HUES48 (cell line): ENCODE results near the gene KLK1.

Experiments
- H3K27ac ChIP-seq: one replicate; pipeline ENCODE4 v1.7.0; 2013; ENCODE audit warnings: low read depth, low read length, inconsistent platforms
- H3K27me3 ChIP-seq: 2 replicates; pipeline ENCODE4 v1.6.1; 2013; ENCODE audit warnings: mild to moderate bottlenecking, low read length; ENCODE audit not compliant: control insufficient read depth, insufficient read depth
- H3K36me3 ChIP-seq: 2 replicates; pipeline ENCODE4 v1.6.1; 2013; ENCODE audit warnings: low read length; ENCODE audit not compliant: control insufficient read depth, insufficient read depth
- H3K4me1 ChIP-seq: 2 replicates; pipeline ENCODE4 v1.6.1; 2013; ENCODE audit warnings: mild to moderate bottlenecking, low read length; ENCODE audit not compliant: control insufficient read depth, insufficient read depth
- H3K4me3 ChIP-seq: 2 replicates; pipeline ENCODE4 v1.5.1; 2013; ENCODE audit warnings: mild to moderate bottlenecking, low read depth, low read length
- H3K9ac ChIP-seq: 2 replicates; pipeline ENCODE4 v1.6.1; 2013; ENCODE audit warnings: mild to moderate bottlenecking, low read depth, low read length, moderate library complexity
- H3K9me3 ChIP-seq: 2 replicates; pipeline ENCODE4 v1.6.1; 2013; ENCODE audit warnings: low read length; ENCODE audit not compliant: control insufficient read depth, insufficient read depth

The KLK1 gene

GRCh38 chr19:50822661-50823208 is 852 bp downstream of the KLK1 start:
- Histone ChIP-seq H3K4me3 (no peak overlapping the region), H3K9ac (no peak overlapping the region), H3K4me1 (peaks cover 16% of the 10 kb centered on the region), H3K36me3 (no peaks in the 10 kb centered on the region), H3K27me3 (peaks cover 39% of the 10 kb centered on the region), H3K27ac (no peak overlapping the region), H3K9me3 (no peaks in the 10 kb centered on the region)

GRCh38 chr19:50821622-50822021 is 2.0 kb downstream of the KLK1 start:
- Histone ChIP-seq H3K4me1 (peaks cover 16% of the 10 kb centered on the region), H3K9ac (no peak overlapping the region), H3K36me3 (no peaks in the 10 kb centered on the region), H3K4me3 (no peak overlapping the region), H3K27ac (no peak overlapping the region), H3K27me3 (peaks cover 39% of the 10 kb centered on the region), H3K9me3 (no peaks in the 10 kb centered on the region)

GRCh38 chr19:50821248-50821612 is 2.4 kb downstream of the KLK1 start:
- Histone ChIP-seq H3K4me1 (peaks cover 16% of the 10 kb centered on the region), H3K27ac (no peak overlapping the region), H3K36me3 (no peaks in the 10 kb centered on the region), H3K9me3 (no peaks in the 10 kb centered on the region), H3K27me3 (peaks cover 39% of the 10 kb centered on the region), H3K9ac (no peak overlapping the region), H3K4me3 (peak overlapping the region; percentile 39)

GRCh38 chr19:50820549-50821247 is 2.9 kb downstream of the KLK1 start:
- H3K27ac ChIP-seq = no peak overlapping the region
- peak overlapping the region; percentile 55 for H3K4me3 ChIP-seq
- peaks cover 16% of the 10 kb centered on the region for H3K4me1 ChIP-seq
- H3K9me3 ChIP-seq = no peaks in the 10 kb centered on the region
- no peaks in the 10 kb centered on the region for H3K36me3 ChIP-seq
- H3K9ac ChIP-seq = no peak overlapping the region
- peaks cover 39% of the 10 kb centered on the region for H3K27me3 ChIP-seq

GRCh38 chr19:50820086-50820485 is 3.5 kb downstream of the KLK1 start:
- no peak overlapping the region for H3K9ac ChIP-seq
- peaks cover 39% of the 10 kb centered on the region for H3K27me3 ChIP-seq
- H3K4me3 ChIP-seq = peak overlapping the region; percentile 26; the same call in 1 of the 2 replicates
- no peaks in the 10 kb centered on the region for H3K36me3 ChIP-seq
- peaks cover 16% of the 10 kb centered on the region for H3K4me1 ChIP-seq
- no peaks in the 10 kb centered on the region for H3K9me3 ChIP-seq
- H3K27ac ChIP-seq = no peak overlapping the region

- no peaks in the 10 kb centered on the region for H3K36me3 ChIP-seq
- peaks cover 16% of the 10 kb centered on the region for H3K4me1 ChIP-seq
- no peaks in the 10 kb centered on the region for H3K9me3 ChIP-seq
- H3K27ac ChIP-seq = no peak overlapping the region
- peaks cover 39% of the 10 kb centered on the region for H3K27me3 ChIP-seq
- no peak overlapping the region for H3K9ac ChIP-seq
- H3K4me3 ChIP-seq = peak overlapping the region; percentile 26; the same call in 1 of the 2 replicates
Observed at GRCh38 chr19:50819636-50820035, 4.0 kb downstream of the KLK1 start.

GRCh38 chr19:50818859-50819472 is 4.6 kb downstream of the KLK1 start:
- Histone ChIP-seq H3K27ac (no peak overlapping the region), H3K4me3 (no peak overlapping the region), H3K36me3 (no peaks in the 10 kb centered on the region), H3K4me1 (peaks cover 16% of the 10 kb centered on the region), H3K9me3 (no peaks in the 10 kb centered on the region), H3K9ac (no peak overlapping the region), H3K27me3 (peaks cover 39% of the 10 kb centered on the region)

GRCh38 chr19:50817941-50818858 is 5.4 kb downstream of the KLK1 start:
- Histone ChIP-seq H3K9me3 (no peaks in the 10 kb centered on the region), H3K27me3 (peaks cover 39% of the 10 kb centered on the region), H3K4me3 (peak overlapping the region; percentile 79), H3K36me3 (no peaks in the 10 kb centered on the region), H3K27ac (no peak overlapping the region), H3K9ac (no peak overlapping the region), H3K4me1 (peaks cover 16% of the 10 kb centered on the region)

- Histone ChIP-seq H3K4me1 (peaks cover 7% of the 10 kb centered on the region), H3K27me3 (peaks cover 27% of the 10 kb centered on the region), H3K36me3 (no peaks in the 10 kb centered on the region), H3K9ac (no peak overlapping the region), H3K27ac (no peak overlapping the region), H3K9me3 (no peaks in the 10 kb centered on the region), H3K4me3 (no peak overlapping the region)
Observed at GRCh38 chr19:50815439-50815838, 8.1 kb downstream of the KLK1 start.

- Histone ChIP-seq H3K9me3 (no peaks in the 10 kb centered on the region), H3K27me3 (peaks cover 22% of the 10 kb centered on the region), H3K4me1 (peaks cover 3% of the 10 kb centered on the region), H3K9ac (no peak overlapping the region), H3K27ac (no peak overlapping the region), H3K4me3 (no peak overlapping the region), H3K36me3 (no peaks in the 10 kb centered on the region)
Observed at GRCh38 chr19:50814883-50815282, 8.7 kb downstream of the KLK1 start.
